Epithelial cell of esophagus (primary cell): ENCODE data around the gene HOXB4.

Experiments used
- DNase-seq: peaks from one replicate; pipeline ENCODE4 v3.0.0; 2010; ENCODE audit warnings: low read depth
- H3K4me3 ChIP-seq: 2 replicates; pipeline ENCODE4 v1.5.1; 2011; ENCODE audit warnings: mild to moderate bottlenecking, low read length, control low read depth
- TF ChIP-seq, protein P1 (sequence below): IDR thresholded peaks from 2 replicates; pipeline ENCODE4 v1.5.1; 2011; ENCODE audit warnings: low read depth, mild to moderate bottlenecking, low read length, control low read depth, inconsistent platforms; ENCODE audit not compliant: insufficient read depth; ENCODE audit errors: missing control alignments

The HOXB4 gene

DNA sequence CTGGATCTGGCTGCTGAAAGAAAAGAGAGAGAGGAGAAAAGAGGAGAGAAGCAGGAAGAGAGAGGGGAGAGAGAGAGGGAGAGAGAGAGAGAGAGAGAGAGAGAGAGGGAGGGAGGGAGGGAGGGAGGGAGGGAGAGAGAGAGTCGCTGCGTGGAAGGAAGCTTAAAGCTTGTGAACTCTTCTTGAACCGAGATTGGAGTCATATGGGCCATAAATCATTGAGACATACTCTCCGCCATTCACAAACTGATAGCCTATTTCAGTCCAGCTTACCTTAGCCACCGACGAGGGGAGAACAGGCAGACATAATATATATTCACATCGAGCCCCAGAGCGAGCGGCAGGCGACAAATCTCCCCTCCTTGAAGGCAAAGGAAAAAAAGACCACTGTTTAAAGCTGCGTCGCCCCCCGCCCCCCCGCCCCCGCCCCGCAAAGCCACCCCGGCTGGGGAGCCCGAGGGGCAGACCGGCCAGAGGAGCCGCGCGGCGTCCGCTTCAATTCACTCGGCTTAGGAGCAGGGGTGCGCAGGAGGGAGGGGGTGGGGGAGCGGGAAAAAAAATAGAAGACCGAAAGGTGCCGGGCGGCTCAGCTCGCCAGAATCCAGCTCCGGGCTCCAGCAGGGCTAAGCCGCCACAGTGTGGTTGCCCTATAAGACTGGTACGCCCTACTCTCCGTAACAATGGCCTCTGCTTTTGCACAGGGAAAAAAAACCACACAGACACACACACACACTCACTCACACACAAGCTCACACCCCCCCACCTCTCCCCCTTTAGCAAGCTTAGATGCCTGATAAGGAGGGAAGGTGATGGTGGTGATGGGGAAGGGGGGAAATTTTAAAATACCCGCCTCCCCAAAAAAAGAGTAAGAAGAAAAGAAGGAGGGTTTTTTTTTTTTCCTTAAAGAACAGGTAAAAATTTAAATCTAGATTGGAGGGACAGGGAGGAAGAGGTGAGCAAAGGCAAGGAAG is 22.6 kb downstream of the HOXB4 start:
- TF ChIP-seq, protein P1, sequence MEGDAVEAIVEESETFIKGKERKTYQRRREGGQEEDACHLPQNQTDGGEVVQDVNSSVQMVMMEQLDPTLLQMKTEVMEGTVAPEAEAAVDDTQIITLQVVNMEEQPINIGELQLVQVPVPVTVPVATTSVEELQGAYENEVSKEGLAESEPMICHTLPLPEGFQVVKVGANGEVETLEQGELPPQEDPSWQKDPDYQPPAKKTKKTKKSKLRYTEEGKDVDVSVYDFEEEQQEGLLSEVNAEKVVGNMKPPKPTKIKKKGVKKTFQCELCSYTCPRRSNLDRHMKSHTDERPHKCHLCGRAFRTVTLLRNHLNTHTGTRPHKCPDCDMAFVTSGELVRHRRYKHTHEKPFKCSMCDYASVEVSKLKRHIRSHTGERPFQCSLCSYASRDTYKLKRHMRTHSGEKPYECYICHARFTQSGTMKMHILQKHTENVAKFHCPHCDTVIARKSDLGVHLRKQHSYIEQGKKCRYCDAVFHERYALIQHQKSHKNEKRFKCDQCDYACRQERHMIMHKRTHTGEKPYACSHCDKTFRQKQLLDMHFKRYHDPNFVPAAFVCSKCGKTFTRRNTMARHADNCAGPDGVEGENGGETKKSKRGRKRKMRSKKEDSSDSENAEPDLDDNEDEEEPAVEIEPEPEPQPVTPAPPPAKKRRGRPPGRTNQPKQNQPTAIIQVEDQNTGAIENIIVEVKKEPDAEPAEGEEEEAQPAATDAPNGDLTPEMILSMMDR: no peak
- H3K4me3 ChIP-seq: peak overlapping the region; percentile 36
- peak; percentile 45 for DNase-seq

DNA sequence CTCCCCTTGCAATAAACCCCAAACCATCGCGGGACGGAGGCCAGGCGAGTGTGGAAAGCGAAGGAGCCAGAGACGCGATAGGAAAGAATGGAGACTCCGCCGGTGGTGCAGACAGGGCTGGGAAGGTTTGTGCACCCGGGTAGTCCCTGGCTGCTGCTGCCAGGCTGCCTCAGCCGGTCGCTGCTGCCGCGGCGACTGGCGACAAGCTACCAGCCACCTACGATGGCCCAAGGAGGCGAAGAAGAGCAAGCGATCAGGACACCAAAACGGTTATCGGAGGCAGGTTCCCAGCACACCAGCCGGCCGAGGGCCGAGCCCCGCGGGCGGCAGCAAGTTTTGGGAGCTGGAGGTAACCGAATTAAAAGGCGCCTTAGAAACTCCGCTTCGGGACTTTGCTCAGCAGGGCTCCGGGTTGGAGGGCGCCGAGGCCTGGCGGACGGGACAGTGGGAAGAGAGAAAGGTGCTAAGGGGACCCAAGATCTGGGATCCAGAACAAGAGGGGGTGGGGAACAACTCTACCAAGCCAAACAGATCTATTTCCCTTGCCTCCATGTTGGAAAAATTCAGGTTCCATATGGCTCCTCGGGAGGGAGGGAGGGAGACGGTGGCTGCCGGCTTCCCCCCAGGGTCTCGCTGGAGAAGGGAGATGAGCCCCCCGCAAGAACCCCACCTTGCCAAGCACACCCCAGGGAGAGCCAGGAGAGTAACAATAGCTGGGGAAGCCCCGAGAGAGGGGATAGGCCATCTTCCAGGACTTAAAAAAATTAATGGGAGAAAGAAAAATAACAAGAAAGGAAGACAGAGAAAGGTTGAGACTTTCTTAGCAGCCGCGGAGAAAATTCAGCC is 23.5 kb downstream of the HOXB4 start:
- H3K4me3 ChIP-seq: peak overlapping the region; percentile 36
- no peak for DNase-seq
- TF ChIP-seq, protein P1: no peak

DNA sequence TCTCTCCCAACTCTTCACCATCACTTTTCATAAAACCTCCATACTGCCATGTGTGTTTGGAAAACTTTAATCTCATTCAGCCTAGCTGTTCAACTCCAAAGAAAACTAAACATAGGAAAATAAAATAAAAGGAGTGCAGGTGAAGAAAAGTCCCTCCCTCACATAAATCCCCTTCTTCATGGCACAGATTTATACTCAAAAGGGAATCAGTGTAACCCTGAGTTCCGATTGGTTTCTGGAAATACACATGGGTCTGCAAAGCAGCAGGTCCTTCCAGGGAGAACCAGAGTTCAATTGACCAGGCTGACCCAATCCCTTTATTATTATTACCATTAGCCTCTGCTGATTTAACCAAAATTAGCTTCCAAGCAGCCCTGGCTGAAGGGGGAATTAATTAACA is 24.3 kb downstream of the HOXB4 start:
- no peak for DNase-seq
- H3K4me3 ChIP-seq: no peak overlapping the region
- TF ChIP-seq, protein P1: no peak

DNA sequence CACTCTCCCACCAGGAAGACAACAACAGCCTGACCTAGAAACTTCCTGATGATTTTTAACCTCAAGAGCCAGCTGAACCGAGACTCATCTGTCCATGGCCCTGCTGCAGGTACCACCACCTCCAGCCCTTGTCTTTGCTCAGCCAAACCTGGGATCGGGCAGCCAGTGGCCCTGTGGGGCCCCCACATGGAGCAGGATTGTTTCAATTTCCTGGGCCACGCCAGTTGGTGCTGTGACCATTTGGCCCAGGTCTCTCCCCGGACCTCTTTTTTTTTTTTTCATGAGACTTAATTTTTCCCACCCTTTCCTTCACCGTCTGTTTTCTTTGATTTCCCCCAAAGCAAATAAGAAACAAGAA is 25.0 kb downstream of the HOXB4 start:
- H3K4me3 ChIP-seq: no peak overlapping the region

GRCh38 chr17:48552466-48553189 is 25.5 kb downstream of the HOXB4 start:
- DNase-seq: no peak
- TF ChIP-seq, protein P1: no peak
- no peak overlapping the region for H3K4me3 ChIP-seq

More for the DNA sequence above, 25.0 kb downstream of the HOXB4 start:
- TF ChIP-seq, protein P1: no peak
- no peak for DNase-seq

DNA sequence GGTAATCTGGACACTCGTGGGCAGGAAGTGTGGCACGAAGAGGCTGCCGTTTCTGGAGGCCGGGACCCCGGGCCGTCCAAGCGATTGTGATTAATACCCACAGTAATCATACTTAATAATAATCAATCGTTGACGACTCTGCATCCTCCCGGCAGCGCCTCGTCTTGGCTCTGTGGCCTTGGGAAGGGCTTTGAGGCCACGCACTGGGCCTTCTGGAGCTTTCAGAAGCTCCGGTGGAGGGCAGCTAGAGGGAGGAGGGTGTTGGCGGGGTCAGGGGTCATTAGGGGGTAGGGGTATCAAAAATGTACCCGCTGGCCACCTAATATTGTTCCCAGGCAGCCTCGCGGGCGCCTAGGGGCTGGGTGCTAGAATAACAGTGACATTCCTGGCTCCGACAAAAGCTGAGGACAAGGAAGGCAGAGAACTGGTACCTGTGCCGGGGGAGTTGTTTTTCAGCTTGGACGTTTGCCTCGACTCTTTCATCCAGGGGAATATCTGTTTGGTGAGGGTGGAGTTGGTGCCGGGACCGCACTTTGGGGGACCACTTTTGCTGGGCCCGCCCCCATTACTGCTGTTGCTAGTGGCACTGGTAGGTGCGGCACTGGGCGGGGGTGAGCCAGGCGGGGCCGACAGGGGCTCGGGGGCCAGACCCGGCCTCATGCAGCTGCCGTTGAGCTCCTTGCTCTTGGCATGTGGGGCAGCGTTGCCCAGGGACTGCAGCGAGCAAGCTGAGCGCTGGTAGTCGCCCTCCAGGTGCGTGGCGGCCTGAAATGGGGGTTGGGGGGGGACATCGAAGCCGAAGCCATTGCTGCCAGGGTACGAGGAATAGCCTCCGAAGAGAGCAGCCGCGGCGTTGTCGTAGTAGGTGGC is 26.3 kb downstream of the HOXB4 start:
- TF ChIP-seq, protein P1: no peak
- H3K4me3 ChIP-seq: no peak overlapping the region
- no peak for DNase-seq
